Globus pallidus (tissue), 1 donor: ENCODE measurements around the gene C2orf68.
"Not testable (repeated sequence)": the region's sequence is repeated elsewhere in the genome, so short reads cannot be mapped to it uniquely, and the experiment has no call there.

Source experiments
- DNase-seq: peaks from one replicate; pipeline ENCODE4 v3.0.0-alpha.2; 2015; ENCODE audit warnings: low spot score

Gene C2orf68

DNA sequence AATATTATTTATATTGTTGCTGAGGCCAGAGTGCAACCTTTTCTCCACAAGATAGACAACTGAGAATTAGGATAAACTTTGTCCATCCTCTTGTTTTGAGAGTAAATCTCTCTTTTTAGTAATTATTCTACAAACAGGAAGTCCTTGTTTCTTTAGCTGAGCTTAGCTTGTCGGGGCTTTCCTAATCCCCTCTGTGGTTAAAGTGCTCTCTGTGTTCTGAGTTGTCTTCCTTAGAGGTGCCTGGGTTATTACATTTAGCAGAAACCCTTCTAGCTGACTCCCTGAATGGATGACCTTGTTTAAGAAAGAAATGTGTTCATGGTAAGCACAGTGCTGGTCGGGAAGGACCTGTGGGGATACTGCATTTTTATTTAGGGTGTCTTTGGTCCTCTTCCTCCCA is 16.8 kb upstream of the C2orf68 start:
- DNase-seq, result no peak

DNA sequence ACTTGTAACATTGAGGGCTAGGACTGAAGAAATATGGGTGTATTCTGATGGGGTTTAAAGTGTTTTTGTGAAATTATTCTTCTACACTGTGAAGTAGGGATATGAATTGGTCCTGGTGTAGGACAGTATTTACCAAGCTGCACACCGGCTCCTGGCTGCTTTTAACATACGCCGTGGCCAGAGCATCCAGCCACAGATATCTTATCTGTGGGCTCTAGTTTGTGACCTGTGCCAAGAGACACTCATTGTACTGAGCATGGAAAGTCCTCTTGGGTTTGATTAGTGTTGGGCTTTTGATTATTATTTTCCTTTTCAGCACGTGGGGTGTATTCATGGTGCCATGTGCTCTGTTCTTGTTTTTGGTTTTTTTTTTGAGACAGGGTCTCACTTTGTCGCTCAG is 12.1 kb upstream of the C2orf68 start:
- DNase-seq, result no peak

DNA sequence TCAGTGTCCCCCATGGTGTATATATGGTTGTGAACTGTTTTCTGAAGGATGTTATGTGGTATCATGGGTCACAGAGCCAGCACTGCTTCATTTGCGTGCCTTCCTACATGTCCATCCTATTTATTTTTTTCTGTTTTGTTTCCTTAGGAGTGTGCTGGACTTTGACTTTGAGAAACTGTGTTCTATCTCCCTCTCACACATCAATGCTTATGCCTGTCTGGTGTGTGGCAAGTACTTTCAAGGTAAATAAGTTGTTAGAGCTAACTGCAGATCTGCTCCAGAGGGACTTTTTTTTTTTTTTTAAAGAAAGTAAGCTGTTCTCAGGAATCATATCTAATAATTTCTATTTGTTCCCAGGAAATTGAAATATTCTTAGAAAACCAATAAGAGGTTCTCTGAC is 9.5 kb upstream of the C2orf68 start:
- no peak for DNase-seq

DNA sequence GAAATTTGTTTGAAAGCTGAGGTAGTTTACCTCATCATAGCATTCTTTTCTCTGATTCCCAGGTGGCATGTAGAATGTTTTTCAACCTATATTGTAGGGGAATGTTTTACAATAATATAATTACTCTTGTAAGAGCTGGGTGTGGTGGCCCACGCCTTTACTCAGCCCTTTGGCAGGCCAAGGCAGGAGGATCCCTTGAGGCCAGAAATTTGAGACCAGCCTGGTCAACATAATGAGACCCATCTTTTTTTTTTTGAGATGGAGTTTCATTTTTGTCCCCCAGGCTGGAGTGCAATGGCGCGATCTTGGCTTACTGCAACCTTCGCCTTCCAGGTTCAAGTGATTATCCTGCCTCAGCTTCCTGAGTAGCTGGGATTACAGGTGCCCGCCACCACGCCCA is 7.8 kb upstream of the C2orf68 start:
- no peak for DNase-seq

DNA sequence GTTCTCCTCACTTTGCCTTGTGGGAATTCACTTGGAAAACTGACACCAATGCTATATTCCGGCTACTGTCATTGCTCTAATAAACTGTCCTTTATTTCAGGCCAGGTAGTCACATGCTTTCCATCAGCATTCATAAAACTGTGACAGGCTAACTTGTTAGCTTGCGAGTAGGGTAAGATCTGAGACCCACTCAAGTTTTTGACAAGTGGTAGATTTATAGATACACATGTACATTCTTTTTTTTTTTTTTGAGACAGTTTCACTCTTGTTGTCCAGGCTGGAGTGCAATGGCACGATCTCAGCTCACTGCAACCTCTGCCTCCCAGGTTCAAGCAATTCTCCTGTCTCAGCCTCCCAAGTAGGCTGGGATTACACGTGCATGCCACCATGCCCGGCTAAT is 5.9 kb upstream of the C2orf68 start:
- DNase-seq, result not testable (repeated sequence)

DNA sequence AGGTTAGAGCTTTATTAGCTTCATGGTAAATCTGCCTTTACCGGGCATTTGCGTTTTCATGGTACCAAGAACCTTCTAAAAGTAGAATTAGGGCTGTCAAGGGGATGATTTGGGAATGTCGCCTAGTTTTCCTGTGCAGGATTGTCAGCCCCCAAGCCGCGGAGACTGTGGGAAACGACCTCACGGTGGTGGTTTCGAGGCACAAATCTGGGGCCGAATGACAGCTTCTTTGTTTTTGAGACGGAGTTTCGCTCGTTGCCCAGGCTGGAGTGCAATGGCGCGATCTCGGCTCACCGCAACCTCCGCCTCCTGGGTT is 3.5 kb upstream of the C2orf68 start:
- no peak for DNase-seq

DNA sequence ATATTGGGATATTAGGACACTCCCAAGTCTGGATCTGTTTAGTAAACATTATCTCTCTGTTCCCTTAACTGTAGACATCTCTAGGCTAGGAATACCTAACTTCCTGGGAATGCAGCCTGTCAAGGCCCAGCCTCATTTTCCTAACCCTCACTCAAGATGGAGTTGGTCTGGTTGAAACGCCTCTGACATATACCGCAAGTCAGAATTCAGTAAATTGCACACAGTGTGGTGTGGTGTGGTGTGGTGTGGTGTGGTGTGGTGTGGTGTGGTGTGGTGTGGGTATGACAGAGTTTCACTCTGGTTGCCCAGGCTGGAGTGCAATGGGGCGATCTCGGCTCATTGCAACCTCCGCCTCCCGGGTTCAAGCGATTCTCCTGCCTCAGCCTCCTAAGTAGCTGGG is 2.9 kb upstream of the C2orf68 start:
- DNase-seq, result not testable (repeated sequence)

DNA sequence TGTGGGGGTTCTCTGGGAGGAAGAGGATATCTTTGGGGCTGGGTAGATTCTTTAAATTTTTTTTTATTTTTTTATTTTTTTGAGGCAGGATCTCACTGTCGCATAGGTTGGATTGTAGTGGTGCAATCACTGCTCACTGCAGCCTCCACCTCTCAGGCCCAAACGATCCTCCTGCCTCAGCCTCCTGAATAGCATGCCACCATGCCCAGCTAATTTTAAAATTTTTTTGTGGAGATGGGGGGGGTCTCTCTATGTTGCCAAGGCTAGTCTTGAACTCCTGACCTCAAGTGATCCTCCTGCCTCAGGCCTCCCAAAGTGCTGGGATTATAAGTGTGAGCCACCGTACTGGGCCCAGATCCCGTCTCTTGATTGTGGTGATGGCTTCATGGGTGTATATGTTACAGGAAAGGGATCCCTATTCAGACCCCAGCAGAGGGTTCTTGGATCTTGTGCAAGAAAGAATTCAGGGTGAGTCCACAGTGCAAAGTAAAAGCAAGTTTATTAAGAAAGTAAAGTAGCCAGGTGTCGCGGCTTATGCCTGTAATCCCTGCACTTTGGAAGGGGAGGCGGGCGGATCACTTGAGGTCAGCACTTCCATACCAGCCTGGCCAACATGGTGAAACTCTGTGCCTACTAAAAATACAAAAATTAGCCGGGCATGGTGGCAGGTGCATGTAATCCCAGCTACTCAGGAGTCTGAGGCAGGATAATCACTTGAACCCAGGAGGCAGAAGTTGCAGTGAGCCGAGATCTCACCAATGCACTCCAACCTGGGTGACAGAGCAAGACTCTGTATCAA is 2.0 kb upstream of the C2orf68 start:
- no peak for DNase-seq

DNA sequence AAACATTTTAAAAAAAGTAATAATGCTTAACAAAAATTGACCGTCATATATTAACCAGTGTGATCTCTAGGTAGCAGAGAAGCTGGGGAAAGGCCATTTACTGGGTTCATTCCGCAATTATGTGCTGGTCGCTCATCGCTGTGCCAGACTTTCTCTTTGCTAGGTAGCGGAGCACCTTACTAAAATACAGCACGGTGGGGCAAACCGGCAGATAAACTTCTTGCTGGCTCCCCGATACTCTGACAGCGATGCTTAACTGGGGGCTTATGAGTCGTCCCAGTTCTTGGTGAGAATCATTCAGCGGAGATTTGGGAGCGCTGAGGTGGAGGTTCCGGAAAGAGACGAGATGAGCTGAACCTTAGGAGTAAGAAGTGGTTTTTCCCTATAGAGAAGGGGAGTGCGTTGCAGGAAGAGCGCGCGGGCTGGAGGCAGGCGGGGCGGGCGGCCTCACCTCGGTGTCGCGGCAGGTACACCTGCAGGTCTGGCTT is 605 bp downstream of the C2orf68 start:
- no peak for DNase-seq

DNA sequence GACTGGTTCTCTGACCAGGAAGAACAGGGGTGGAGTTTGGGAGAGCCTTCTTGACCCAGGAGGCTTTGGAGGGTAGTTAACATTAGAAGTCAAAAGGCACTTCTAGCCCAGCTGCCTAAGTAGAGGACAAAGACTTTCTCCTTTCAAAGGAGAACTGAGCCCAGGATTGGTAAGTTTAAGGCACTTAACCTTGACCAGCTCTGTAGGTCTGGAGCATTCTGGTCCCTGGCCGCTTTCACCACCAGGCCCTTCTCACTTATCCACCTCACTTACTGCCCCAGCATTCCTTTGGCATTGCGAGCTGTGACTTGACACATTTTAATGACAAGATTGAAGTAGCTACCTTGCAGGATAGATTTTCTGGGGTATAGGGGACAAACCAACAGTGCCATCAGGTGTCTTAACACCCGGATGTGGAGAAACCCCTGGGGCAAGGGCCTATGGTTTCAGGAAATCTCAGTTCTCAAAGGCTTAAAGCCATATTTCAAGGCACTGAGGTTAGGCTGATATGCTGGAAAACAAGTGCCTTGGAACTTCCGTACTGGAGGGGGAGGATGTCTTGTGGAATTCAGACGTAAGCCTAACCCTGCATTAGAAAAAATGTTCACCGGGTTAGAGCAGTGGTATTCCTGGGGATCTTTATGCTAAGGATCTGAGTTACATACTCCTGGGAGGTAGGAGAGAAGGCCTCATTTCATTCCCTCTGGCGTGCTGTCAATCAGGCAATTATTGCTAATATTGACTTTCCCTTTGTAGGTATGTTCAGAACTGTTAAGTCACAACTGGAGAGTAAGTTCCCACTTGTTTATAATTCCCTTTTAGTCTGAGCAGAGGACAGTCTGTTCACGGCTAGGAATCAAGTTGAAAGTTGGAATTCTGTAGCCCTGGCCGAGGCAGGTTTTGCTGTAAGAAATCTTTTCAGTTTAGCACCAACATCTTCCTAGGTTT is 4.3 kb downstream of the C2orf68 start:
- no peak for DNase-seq

DNA sequence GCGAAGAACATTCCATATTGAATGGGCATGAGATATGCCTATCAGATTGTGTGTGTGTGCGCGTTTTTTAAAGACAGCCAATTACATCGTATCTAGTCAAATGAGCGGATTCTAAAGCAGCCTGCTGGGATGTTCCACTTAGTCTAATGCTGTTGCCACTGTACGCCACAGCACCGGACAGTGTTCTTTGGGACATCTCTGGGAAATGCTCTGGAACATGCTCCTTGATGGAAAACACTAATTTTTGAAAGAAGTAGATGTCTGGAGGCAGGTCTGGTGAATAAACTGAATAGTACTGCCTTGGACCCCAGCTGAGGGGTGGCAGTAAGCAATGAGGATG is 5.8 kb downstream of the C2orf68 start:
- DNase-seq, result no peak

DNA sequence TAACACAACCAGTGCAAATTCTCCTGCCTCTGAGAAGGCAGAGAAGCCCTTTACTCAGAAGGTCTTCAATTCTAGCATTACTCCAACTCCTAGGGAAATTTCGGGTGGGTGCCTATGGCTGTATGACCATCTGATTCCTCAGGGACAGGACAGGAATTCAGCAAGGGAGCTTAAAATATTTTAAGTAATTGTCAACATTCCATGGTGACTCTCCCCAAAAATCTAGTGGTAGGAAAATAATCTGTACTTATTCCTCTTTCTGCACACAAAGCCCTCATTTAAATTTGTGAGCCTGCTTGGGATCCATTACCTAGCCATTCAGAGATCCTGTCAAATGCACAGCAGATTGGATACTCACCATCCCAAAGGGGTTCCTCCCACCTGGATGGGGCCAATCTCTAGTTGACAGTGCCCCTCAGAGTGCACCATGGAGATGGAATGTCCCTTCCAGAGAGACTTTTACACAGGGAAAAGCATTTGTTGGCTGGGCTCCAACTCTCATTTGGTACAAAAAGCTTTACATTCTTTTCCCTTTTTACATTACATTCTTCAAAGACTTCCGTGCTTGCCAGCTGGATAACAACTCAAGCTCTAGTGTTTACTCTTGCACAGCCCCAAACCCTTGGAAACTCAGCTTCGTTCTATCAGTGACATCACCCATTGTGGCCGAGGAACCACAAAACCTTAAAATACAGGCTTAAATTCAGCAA is 6.3 kb downstream of the C2orf68 start:
- no peak for DNase-seq

DNA sequence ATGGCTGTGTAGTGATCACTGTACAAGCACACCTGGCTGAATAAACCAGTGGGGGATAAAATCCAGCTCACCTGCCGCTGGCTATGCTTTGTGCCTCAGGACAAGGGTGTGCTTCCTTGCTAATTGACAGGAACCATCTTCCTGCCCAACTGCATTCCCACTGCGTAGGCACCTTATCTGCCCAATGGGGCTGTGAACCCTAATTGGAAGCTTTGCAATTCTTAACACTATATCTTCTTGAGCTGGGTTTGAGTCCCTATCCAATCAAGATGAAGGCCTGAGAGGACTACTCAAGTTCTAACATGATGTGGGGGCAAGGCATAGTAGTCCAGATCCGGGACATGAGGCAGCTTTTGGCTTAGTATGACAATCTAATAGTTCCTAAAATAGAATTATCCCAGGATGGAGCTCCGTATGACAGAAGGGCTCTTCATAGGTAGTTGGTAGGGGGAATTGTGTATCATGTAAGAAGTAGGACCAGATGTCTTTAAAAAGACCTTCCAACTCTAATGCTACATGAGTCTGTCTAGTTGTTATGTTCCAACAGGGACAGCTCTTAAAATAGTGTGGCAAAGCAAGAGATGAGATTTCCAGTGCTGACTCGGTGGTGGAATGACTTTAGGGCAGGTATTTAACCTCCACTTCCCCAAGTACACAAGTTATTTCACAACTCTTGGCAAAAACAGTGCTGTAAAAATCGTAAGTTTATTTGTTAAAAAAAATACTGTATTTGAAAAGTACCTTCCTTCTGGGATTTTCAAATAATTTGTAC is 7.1 kb downstream of the C2orf68 start:
- DNase-seq, result no peak

DNA sequence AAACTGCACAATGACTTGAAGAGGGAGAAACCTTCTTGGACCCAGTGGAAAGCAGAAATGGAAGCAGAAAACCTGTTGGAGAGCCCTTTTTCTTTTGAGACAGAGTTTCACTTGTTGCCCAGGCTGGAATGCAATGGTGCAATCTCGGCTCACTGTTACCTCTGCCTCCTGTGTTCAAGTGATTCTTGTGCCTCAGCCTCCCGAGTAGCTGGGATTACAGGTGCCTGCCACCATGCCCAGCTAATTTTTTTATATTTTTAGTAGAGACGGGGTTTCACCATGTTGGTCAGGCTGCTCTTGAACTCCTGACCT is 7.8 kb downstream of the C2orf68 start:
- not testable (repeated sequence) for DNase-seq

DNA sequence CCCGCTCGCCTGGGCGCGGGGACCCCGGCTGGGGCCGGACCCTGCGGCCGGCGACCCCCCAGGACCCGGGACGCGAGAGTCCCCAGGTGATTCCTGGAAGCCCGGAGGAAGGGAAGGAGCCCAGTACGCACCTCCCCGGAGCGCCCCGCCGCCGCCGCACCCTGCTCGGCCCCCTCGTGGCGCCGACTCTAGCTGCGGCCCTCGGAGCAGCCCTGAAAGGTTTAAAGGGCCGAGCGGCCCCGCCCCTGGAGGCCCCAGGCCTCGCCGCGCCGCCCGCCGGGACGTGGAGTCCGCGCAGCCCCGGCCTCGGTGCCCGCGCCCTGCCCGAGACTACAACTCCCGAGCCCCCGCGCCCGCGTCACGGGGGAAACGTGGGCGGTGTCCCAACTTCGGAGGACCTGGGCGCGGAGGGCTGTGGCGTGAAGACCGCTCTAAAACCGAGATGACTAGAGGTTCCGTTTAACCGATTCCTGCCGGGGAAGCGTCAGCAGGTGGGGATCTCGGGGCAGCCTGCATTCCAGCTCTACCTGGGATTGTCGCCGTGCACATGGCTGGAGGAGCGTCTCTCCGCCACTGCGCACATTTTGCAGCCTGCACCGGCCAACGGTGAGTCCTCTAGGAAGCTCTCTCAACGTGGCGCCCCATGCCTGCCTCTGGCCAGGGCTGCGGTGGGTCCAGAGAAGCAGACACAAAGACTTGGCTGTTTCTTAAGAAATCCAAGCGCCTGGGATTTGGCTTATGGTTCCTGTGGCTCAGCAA is 9.2 kb downstream of the C2orf68 start, which contains the start of gene TMEM150A:
TMEM150A (minus strand) TSS at position 223 of the 759 bp plus-strand sequence. CDS start 750 bp downstream, outside the sequence.
- DNase-seq, result peak; percentile 93

DNA sequence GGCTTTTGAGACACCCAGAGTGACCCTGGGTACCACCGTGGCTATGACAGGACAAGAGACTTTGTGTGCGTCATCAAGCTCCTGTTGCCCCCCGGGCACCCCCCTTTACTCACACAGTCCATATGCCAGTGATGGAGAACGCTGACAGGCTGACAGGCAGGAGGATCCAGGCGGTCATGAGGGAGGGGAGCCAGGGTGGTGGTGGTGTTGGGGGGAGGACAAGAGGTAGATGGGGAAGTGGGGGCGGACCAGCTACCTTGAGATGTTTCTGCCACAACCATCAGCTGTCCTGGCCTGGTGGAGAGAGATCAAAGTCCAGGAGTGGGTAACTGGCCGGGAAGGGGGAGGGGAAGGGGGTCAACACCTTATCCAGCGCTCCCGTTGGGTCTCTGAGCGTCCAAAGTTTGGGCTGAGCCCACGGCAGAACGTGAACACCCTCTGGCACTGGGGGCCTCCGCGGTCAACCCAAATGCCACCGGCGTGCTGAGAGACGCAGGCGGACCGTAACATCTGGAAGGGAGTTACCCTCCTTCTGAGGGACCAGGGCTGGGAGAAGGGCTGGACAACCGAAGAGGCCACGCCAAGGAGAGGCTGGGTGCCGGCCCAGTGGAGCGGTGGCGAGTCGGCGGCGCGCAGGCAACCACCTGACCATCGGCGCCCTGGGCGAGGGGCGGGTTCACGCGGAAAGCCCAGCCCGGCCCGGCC is 9.9 kb downstream of the C2orf68 start:
- DNase-seq, result peak; percentile 63

DNA sequence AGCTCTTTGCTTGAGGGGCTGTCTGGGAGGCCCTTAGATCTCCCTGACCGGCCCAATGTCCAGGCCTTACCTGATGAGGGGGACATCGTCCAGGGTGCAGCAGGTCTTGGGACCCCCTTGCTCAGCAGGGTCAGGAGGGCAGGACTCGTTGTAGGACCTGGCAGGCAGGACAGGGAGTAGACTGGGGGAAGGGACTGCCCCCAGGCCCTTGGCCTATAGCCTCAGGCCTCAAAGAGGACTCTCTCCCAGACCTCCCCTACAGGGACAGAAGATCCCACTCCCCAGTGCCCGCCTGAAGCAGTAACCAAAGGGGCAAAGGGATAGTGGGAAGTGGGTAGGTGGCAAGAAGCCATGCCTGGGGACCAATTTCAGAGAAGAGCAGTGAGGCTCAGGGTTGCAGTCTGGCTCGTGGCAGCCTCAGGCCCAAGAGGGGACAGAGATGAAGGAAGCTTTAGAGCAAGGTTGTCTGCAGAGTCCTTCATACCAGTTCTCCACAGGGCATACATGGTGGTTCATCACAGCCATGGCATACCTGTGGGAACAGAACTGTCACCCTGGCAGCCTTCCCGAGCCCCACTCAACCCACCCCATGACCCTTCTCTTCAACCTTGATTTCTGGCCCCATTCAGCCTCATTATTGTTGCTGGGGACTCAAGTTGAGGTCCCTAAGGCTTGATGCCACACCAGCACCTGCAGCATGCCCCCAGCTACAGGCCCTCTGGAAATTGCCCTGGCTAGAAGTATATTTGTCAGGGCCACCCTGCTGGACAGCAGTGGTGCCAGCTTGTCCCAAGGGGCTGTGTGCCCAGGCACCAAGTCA is 10.7 kb downstream of the C2orf68 start:
- no peak for DNase-seq

DNA sequence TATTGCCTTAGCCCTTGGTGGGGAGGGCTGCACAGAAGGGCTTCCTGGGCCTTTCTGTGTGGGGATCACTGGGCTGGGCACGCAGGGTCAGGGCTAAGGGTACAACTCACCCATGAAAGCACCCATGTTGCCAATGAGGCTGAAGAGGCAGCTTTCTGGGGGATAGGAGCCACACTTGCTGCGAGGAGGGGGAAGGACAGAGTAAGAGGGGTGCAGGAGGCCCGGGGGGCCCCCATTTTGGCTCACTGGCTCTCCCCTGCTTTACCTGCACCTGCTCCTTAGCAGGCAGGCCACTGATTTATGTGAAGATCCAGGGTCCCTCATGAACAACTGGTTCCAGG is 11.7 kb downstream of the C2orf68 start:
- no peak for DNase-seq

DNA sequence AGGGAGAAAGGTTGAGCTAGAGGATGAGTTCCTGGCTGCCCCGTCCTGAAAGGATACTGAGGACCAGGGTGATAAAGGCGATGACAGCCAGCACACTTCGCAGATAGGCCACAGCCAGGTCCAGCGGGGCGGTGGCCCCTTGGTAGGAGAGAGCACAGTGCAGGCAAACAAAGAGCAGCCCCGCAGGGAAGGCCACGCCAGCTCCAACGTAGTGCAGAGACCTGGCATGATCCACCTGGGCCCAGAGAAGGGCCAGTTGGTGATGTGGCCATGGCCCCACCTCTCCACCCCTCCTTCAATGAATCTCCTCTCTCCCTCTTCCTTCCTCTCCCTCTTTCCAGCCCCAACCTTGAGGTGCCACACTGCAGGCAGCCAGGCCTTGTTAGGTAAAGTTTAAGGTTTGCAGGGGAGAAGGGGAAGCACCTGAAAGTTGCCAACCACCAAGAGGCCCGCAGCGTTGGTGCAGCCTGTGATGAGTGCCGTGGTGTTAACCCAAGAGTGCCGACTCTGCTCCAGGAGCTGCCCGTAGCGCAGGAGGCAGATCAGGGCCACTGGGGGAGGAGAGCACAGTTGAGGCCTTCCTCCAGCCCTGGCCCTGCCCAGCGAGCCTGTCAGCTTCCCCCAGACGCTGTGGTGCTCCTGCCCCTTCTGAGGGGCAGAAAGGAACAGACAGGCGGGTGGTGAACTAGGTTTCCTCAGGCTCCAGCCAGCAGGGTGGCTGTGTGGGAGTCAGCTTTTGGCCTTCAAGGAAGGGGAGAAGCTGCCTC is 12.2 kb downstream of the C2orf68 start:
- DNase-seq, result no peak
